GM18511 (cell line): ENCODE data around the gene NANOGP8.
"Not testable (repeated sequence)": the region's sequence is repeated elsewhere in the genome, so short reads cannot be mapped to it uniquely, and the experiment has no call there.

Source experiments
- ATAC-seq: cut with Tn5 transposase; IDR thresholded peaks from one replicate; pipeline ENCODE4 v1.9.1; 2021; ENCODE audit warnings: mild to moderate bottlenecking, moderate library complexity; ENCODE audit not compliant: unreplicated experiment

The NANOGP8 gene

GRCh38 chr15:35095941-35096340 lies 10.8 kb upstream of the NANOGP8 start:
- ATAC-seq, result no peak

GRCh38 chr15:35092846-35093245 lies 7.8 kb upstream of the NANOGP8 start:
- no peak for ATAC-seq

- ATAC-seq, result no peak
Observed at GRCh38 chr15:35092311-35092710, 7.2 kb upstream of the NANOGP8 start.

- no peak for ATAC-seq
Observed at GRCh38 chr15:35090104-35090807, 5.2 kb upstream of the NANOGP8 start.

- no peak for ATAC-seq
Observed at GRCh38 chr15:35089551-35089950, 4.5 kb upstream of the NANOGP8 start.

- ATAC-seq, result no peak
Observed at GRCh38 chr15:35088329-35088728, 3.2 kb upstream of the NANOGP8 start.

GRCh38 chr15:35087759-35088158 lies 2.7 kb upstream of the NANOGP8 start:
- no peak for ATAC-seq

GRCh38 chr15:35082371-35083348 lies 2.4 kb downstream of the NANOGP8 start:
- ATAC-seq, result not testable (repeated sequence)

GRCh38 chr15:35081626-35082365 lies 3.3 kb downstream of the NANOGP8 start:
- not testable (repeated sequence) for ATAC-seq

- ATAC-seq, result no peak
Observed at GRCh38 chr15:35080226-35080625, 4.9 kb downstream of the NANOGP8 start.

- no peak for ATAC-seq
Observed at GRCh38 chr15:35078221-35078915, 6.7 kb downstream of the NANOGP8 start.

GRCh38 chr15:35071106-35071505 lies 14.0 kb downstream of the NANOGP8 start:
- ATAC-seq, result no peak

GRCh38 chr15:35068846-35069475 lies 16.1 kb downstream of the NANOGP8 start:
- no peak for ATAC-seq

GRCh38 chr15:35067496-35068347 lies 17.4 kb downstream of the NANOGP8 start:
- no peak for ATAC-seq

- ATAC-seq, result no peak
Observed at GRCh38 chr15:35066094-35066493, 19.0 kb downstream of the NANOGP8 start.

- ATAC-seq, result no peak
Observed at GRCh38 chr15:35064576-35065190, 20.4 kb downstream of the NANOGP8 start.

GRCh38 chr15:35062738-35063099 lies 22.4 kb downstream of the NANOGP8 start:
- peak; percentile 13 for ATAC-seq

- ATAC-seq, result peak; percentile 74
Observed at GRCh38 chr15:35061825-35062737, 23.0 kb downstream of the NANOGP8 start.
